BLaER1 treated with 17β-estradiol and CSF1 and Interleukin-3, amounts not matched to agents 10 nM and 100 nM (cell line): Measurements from ENCODE around the gene ARPC2.

ENCODE experiments used
- H3K27ac ChIP-seq, 11 experiments: shearing (Covaris generic); formaldehyde crosslinking; 2 replicates each; pipeline ENCODE4 v1.8.1; 2022
- H3K27me3 ChIP-seq, 11 experiments: shearing (Covaris generic); formaldehyde crosslinking; 2 replicates each; pipeline ENCODE4 v1.8.1; 2022
- H3K36me3 ChIP-seq, 11 experiments: shearing (Covaris generic); formaldehyde crosslinking; 2 replicates each; pipeline ENCODE4 v1.8.1; 2022
- H3K4me1 ChIP-seq, 10 experiments: shearing (Covaris generic); formaldehyde crosslinking; 2 replicates each; pipeline ENCODE4 v1.8.1; 2022
- H3K4me2 ChIP-seq, 11 experiments: shearing (Covaris generic); formaldehyde crosslinking; 2 replicates each; pipeline ENCODE4 v1.8.1; 2022
- H3K4me3 ChIP-seq, 10 experiments: shearing (Covaris generic); formaldehyde crosslinking; 2 replicates each; pipeline ENCODE4 v1.8.1; 2022
- H3K9ac ChIP-seq, 11 experiments: shearing (Covaris generic); formaldehyde crosslinking; 2 replicates each; pipeline ENCODE4 v1.8.1; 2022
- H3K9me3 ChIP-seq, 11 experiments: shearing (Covaris generic); formaldehyde crosslinking; replicated peaks in 1 of 11; 2 replicates each; pipeline ENCODE4 v1.8.1; 2022
- H4K20me1 ChIP-seq, 11 experiments: shearing (Covaris generic); formaldehyde crosslinking; 2 replicates each; pipeline ENCODE4 v1.8.1; 2022
- Cebpa-rat ChIP-seq, 11 experiments: shearing (Covaris generic); IDR thresholded peaks; 2 replicates each; pipeline ENCODE4 v1.8.1; 2022

Gene ARPC2

DNA sequence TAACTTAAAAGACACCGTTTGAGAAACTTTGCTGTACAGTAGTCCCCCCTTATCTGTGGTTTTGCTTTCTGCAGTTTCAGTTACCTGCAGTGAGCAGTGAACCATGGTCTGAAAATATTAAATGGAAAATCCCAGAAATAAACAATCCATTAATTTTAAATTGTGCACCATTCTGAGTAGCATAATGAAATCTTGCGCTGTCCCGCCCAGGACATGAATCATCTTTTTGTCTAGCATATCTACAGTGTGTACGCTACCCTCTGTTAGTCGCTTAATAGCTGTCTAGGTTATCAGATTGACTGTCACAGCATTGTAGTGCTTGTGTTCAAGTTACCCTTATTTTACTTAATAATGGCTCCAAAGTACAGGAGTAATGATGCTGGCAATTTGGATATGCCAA lies 6.1 kb downstream of the ARPC2 start:
- Histone ChIP-seq H4K20me1 (peaks cover 74 to 100% (median 85%) of the 10 kb centered on the region in 11 experiments), H3K9ac (peak overlapping the region in 2 of 11 experiments; percentile 39 to 96; a peak in 2 of 22 replicates), H3K27me3 (no peaks in the 10 kb centered on the region), H3K9me3 (peaks cover 0 to 5% (median 0%) of the 10 kb centered on the region in 11 experiments; a peak in 1 of 22 replicates), H3K36me3 (peaks cover 74 to 90% (median 87%) of the 10 kb centered on the region in 11 experiments), H3K4me2 (peak overlapping the region in 8 of 11 experiments; percentile 82 to 98 (median 95); a peak in 11 of 22 replicates), H3K27ac (no peak overlapping the region; a peak in 1 of 22 replicates), H3K4me1 (peaks cover 53 to 90% (median 76%) of the 10 kb centered on the region in 10 experiments), H3K4me3 (no peak overlapping the region)
- no peak for TF ChIP-seq Cebpa-rat (IDR thresholded peaks at IDR 0.05)

DNA sequence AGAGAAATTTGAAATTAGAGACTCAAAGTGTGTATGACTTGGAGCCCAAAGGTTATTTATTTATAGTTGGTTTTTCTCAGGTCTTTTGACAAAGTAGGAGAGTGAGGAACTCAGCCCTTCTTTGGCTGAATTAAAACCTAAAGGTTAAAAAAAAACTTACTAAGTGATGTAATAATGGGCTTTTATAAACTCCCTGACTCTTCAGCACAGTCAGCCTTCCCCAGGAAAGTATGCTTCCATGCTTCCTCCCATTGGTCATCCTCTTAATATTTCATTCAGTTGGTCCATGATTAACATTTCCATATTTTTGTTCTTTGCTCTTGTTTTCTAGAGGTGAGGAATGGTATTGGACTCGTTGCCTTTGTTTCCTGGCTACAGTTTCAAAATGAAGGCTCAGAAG lies 7.2 kb downstream of the ARPC2 start:
- H3K36me3 ChIP-seq = peaks cover 82 to 97% (median 95%) of the 10 kb centered on the region in 11 experiments
- H3K4me3 ChIP-seq = no peak overlapping the region
- H3K9me3 ChIP-seq = peaks cover 0 to 5% (median 0%) of the 10 kb centered on the region in 11 experiments; a peak in 1 of 22 replicates
- TF ChIP-seq Cebpa-rat (IDR thresholded peaks at IDR 0.05) = no peak
- H3K9ac ChIP-seq = no peak overlapping the region; a peak in 1 of 22 replicates
- peak overlapping the region in 5 of 11 experiments; percentile 88 to 98 (median 94); a peak in 8 of 22 replicates for H3K4me2 ChIP-seq
- H3K27me3 ChIP-seq = no peaks in the 10 kb centered on the region
- H4K20me1 ChIP-seq = peaks cover 69 to 100% (median 73%) of the 10 kb centered on the region in 11 experiments
- no peak overlapping the region for H3K27ac ChIP-seq
- H3K4me1 ChIP-seq = peaks cover 55 to 100% (median 85%) of the 10 kb centered on the region in 10 experiments

DNA sequence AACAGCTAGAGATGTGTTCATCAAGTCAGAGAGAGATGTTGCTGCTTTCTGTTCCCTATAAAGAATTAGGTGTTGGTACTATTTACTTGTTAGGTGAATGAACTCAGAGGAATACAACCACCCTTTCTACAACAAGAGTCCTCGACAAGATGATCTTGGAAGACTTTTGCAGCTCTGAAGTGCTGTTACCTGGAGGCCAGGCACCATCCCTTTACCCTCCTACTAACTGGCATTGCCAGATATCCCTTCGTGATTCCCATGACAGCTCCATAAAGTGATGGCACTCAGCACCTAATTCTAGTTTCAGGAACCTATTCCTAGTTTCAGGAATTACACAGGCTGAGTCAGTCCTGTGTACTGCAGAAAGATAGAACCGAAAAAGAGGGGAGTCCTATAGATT lies 9.9 kb downstream of the ARPC2 start:
- Histone ChIP-seq H3K27ac (peak overlapping the region in 7 of 11 experiments; percentile 15 to 96 (median 88); a peak in 7 of 22 replicates), H3K9ac (no peak overlapping the region), H3K9me3 (peaks cover 0 to 5% (median 0%) of the 10 kb centered on the region in 11 experiments; a peak in 1 of 22 replicates), H3K4me1 (peaks cover 44 to 98% (median 77%) of the 10 kb centered on the region in 10 experiments), H3K4me2 (peak overlapping the region in 7 of 11 experiments; percentile 76 to 98 (median 88); a peak in 11 of 22 replicates), H3K36me3 (peaks cover 91 to 93% (median 92%) of the 10 kb centered on the region in 11 experiments), H3K27me3 (no peaks in the 10 kb centered on the region), H4K20me1 (peaks cover 41 to 99% (median 46%) of the 10 kb centered on the region in 11 experiments), H3K4me3 (no peak overlapping the region)
- TF ChIP-seq Cebpa-rat (IDR thresholded peaks at IDR 0.05) = no peak

DNA sequence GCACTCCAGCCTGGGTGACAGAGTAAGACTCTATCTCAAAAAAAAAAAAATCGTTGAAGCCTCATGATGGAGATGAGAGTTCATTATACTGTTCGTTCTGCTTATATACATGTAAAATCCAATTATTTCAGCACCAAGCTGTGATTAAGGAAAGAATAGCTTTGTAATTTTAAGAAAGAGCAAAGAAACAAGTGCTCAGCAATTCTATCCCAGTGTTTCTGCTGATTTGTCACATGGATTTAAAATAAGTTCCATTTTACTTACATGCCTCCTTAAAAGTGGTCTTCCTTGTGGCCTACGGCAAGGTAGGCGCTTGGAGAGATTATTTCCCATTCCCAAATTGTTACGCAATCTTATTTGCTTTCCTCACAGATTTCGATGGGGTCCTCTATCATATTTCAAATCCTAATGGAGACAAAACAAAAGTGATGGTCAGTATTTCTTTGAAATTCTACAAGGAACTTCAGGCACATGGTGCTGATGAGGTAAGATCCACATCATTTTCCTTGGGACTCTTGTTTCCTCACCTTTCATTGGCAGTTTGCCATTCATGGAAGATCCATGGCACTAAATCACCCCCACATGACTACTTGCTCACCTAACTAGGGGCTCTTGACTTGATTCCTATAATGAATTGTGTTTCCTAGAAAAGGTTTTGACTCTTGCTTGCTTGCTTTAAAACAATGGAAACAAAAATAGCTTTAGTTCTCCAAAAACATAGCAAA lies 11.5 kb downstream of the ARPC2 start:
- H3K4me2 ChIP-seq = peak overlapping the region; percentile 76 to 98 (median 84)
- H3K9ac ChIP-seq = peak overlapping the region; percentile 59 to 78 (median 72); a peak in 21 of 22 replicates
- H4K20me1 ChIP-seq = peaks cover 27 to 99% (median 41%) of the 10 kb centered on the region in 11 experiments
- peak overlapping the region; percentile 56 to 96 (median 88) for H3K27ac ChIP-seq
- TF ChIP-seq Cebpa-rat (IDR thresholded peaks at IDR 0.05) = peak in 9 of 11 experiments; percentile 39 to 98 (median 92); a peak in 17 of 22 replicates
- H3K4me3 ChIP-seq = peak overlapping the region in 9 of 10 experiments; percentile 1 to 54 (median 32); a peak in 14 of 20 replicates
- no peaks in the 10 kb centered on the region for H3K27me3 ChIP-seq
- H3K4me1 ChIP-seq = peaks cover 31 to 89% (median 61%) of the 10 kb centered on the region in 10 experiments
- H3K36me3 ChIP-seq = peaks cover 91 to 93% (median 92%) of the 10 kb centered on the region in 11 experiments
- H3K9me3 ChIP-seq = peaks cover 0 to 5% (median 0%) of the 10 kb centered on the region in 11 experiments; a peak in 1 of 22 replicates

DNA sequence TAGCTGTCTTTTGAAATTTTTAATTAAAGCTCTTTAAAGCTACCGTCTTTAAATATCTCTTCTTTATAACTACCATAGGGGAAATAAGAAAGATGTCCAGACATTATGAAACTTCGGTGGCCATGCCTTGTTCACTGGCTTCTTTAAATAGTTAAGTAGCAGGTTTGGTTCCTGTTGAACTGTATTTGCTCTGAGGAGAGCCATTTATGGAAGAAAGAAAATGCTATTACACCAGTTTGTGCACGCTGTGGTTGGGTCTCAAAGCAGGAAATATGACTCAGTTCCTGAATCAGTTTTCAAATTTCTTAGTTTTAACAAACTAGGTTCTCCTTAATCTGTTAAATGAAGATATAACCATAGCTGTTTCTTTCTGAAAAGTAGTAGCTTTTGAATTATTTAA lies 12.2 kb downstream of the ARPC2 start:
- Histone ChIP-seq H3K27ac (peak overlapping the region; percentile 56 to 96 (median 88); a peak in 21 of 22 replicates), H4K20me1 (peaks cover 20 to 99% (median 41%) of the 10 kb centered on the region in 11 experiments), H3K27me3 (no peaks in the 10 kb centered on the region), H3K4me1 (peaks cover 31 to 85% (median 55%) of the 10 kb centered on the region in 10 experiments), H3K36me3 (peaks cover 91 to 93% (median 92%) of the 10 kb centered on the region in 11 experiments), H3K4me3 (peak overlapping the region in 9 of 10 experiments; percentile 1 to 62 (median 40); a peak in 11 of 20 replicates), H3K9ac (peak overlapping the region; percentile 62 to 78 (median 72); a peak in 21 of 22 replicates), H3K9me3 (peaks cover 0 to 5% (median 0%) of the 10 kb centered on the region in 11 experiments; a peak in 1 of 22 replicates), H3K4me2 (peak overlapping the region; percentile 76 to 98 (median 84); a peak in 21 of 22 replicates)
- TF ChIP-seq Cebpa-rat (IDR thresholded peaks at IDR 0.05) = peak in 1 of 11 experiments; percentile 19; a peak in 1 of 22 replicates

DNA sequence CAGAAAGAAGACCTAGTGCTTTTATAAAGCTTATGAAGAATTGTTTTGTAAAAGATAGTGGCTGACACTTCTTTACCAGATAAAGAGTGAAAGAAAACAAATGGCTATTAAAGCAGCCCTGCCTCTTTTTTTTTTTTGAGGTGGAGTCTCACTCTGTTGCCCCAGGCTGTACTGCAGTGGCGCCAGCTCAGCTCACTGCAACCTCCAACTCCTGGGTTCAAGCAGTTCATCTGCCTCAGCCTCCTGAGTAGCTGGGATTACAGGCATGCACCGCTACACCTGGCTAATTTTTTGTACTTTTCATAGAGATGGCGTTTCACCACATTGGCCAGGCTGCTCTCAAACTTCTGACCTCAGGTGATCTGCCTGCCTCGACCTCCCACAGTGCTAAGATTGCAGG lies 12.9 kb downstream of the ARPC2 start:
- peaks cover 91 to 93% (median 92%) of the 10 kb centered on the region in 11 experiments for H3K36me3 ChIP-seq
- H3K9me3 ChIP-seq = peaks cover 0 to 5% (median 0%) of the 10 kb centered on the region in 11 experiments; a peak in 1 of 22 replicates
- H3K4me3 ChIP-seq = peak overlapping the region in 7 of 10 experiments; percentile 14 to 62 (median 40); a peak in 11 of 20 replicates
- H4K20me1 ChIP-seq = peaks cover 14 to 99% (median 37%) of the 10 kb centered on the region in 11 experiments; a peak in 20 of 22 replicates
- TF ChIP-seq Cebpa-rat (IDR thresholded peaks at IDR 0.05) = no peak
- peak overlapping the region; percentile 42 to 78 (median 72); a peak in 21 of 22 replicates for H3K9ac ChIP-seq
- H3K4me2 ChIP-seq = peak overlapping the region; percentile 67 to 98 (median 87)
- H3K4me1 ChIP-seq = peaks cover 31 to 79% (median 53%) of the 10 kb centered on the region in 10 experiments
- no peaks in the 10 kb centered on the region for H3K27me3 ChIP-seq
- H3K27ac ChIP-seq = peak overlapping the region; percentile 11 to 96 (median 88); a peak in 21 of 22 replicates

DNA sequence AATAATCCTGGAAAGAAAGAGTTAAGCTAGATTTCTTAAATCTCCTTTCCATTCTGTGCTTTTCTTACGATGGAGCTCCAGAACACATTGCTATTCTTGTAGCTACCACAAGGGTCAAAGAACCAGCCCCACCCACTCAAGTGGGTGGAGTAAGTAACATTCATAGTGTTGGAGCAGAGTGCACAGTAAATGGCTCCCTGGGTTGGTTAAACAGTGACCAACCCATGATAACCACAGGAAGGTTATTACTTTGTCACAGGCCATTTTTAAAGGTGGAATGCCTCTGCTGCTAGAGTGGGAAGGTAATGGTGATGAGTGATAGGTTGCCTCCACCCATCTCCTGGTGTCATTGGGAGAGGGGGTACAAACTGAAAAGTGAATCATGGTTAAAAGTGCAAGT lies 13.9 kb downstream of the ARPC2 start:
- Histone ChIP-seq H3K27ac (peak overlapping the region in 10 of 11 experiments; percentile 79 to 96 (median 88); a peak in 20 of 22 replicates), H3K9me3 (peaks cover 0 to 5% (median 0%) of the 10 kb centered on the region in 11 experiments; a peak in 1 of 22 replicates)

DNA sequence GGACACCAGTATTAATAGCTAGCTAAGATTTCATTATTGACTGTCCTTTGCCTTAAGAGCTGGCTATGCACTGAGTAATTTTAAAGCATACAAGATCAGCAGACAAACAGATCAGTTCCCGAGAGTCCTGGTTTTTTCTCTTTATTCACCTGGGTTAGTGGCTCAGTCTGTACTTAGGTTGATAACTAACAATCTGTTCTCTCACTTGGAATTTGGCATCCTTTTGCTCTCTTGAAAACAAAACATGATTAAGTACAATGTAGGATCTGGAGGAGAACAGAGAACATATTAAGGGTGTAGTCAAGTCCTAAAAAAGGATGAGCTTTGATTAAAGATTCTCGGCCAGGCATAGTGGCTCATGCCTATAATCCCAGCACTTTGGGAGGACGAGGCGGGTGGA lies 16.6 kb downstream of the ARPC2 start:
- no peak overlapping the region for H3K4me2 ChIP-seq
- peaks cover 91 to 93% (median 92%) of the 10 kb centered on the region in 11 experiments for H3K36me3 ChIP-seq
- peaks cover 21 to 42% (median 25%) of the 10 kb centered on the region in 10 experiments for H3K4me1 ChIP-seq
- H3K27ac ChIP-seq = no peak overlapping the region
- H4K20me1 ChIP-seq = peaks cover 0 to 99% (median 45%) of the 10 kb centered on the region in 11 experiments; a peak in 19 of 22 replicates
- no peaks in the 10 kb centered on the region for H3K9me3 ChIP-seq
- no peak overlapping the region for H3K4me3 ChIP-seq
- no peak for TF ChIP-seq Cebpa-rat (IDR thresholded peaks at IDR 0.05)
- H3K27me3 ChIP-seq = no peaks in the 10 kb centered on the region
- H3K9ac ChIP-seq = no peak overlapping the region

More for the DNA sequence above, 13.9 kb downstream of the ARPC2 start:
- H3K27me3 ChIP-seq = no peaks in the 10 kb centered on the region
- H3K4me3 ChIP-seq = peak overlapping the region in 2 of 10 experiments; percentile 36 to 62; a peak in 3 of 20 replicates
- H3K9ac ChIP-seq = peak overlapping the region in 3 of 11 experiments; percentile 73 to 78 (median 77); a peak in 3 of 22 replicates
- H3K4me2 ChIP-seq = peak overlapping the region; percentile 67 to 98 (median 87)
- H3K36me3 ChIP-seq = peaks cover 91 to 93% (median 92%) of the 10 kb centered on the region in 11 experiments
- peaks cover 31 to 68% (median 47%) of the 10 kb centered on the region in 10 experiments for H3K4me1 ChIP-seq
- 0 out of 22 replicates have a peak, but pooled peaks of 1 of the 11 experiments have one; percentile 9 for TF ChIP-seq Cebpa-rat (IDR thresholded peaks at IDR 0.05)
- peaks cover 3 to 99% (median 37%) of the 10 kb centered on the region in 11 experiments; a peak in 18 of 22 replicates for H4K20me1 ChIP-seq
